Activated gamma-delta T cell treated with anti-CD3 and anti-CD28 coated beads, Interleukin-2, amount 50 U/mL, for 16 hours (primary cell): ENCODE measurements around the gene MACROD2.
"Not testable (repeated sequence)": the region's sequence is repeated elsewhere in the genome, so short reads cannot be mapped to it uniquely, and the experiment has no call there.

Experiments
- DNase-seq: peaks from one replicate; pipeline ENCODE4 v3.0.0-alpha.2; 2020; ENCODE audit warnings: low read depth

The MACROD2 gene

GRCh38 chr20:13995086-13995665 lies at the start of gene MACROD2:
Gene MACROD2, plus strand, starts transcription at chr20:13995516.
- no peak for DNase-seq

- no peak for DNase-seq
These were observed 47.6 kb upstream of the MACROD2 start for GRCh38 chr20:13947719-13948118.

GRCh38 chr20:13953227-13953626 lies 42.1 kb upstream of the MACROD2 start:
- DNase-seq = no peak

- DNase-seq = no peak
These were observed 35.2 kb upstream of the MACROD2 start for GRCh38 chr20:13960119-13960518.

GRCh38 chr20:13960525-13960924 lies 34.8 kb upstream of the MACROD2 start:
- no peak for DNase-seq

- no peak for DNase-seq
These were observed 11.1 kb upstream of the MACROD2 start for GRCh38 chr20:13984211-13984610.

GRCh38 chr20:13990465-13990864 lies 4.9 kb upstream of the MACROD2 start, which contains the start of gene SEL1L2:
Gene SEL1L2, minus strand, starts transcription at chr20:13990614. Its CDS starts 80 bp downstream, at chr20:13990534.
- DNase-seq = no peak

GRCh38 chr20:13991311-13991710 lies 4.0 kb upstream of the MACROD2 start:
- DNase-seq = no peak

GRCh38 chr20:13991955-13992354 lies 3.4 kb upstream of the MACROD2 start:
- not testable (repeated sequence) for DNase-seq

GRCh38 chr20:13995841-13996240 lies 525 bp downstream of the MACROD2 start:
- no peak for DNase-seq

GRCh38 chr20:13996265-13996664 lies 949 bp downstream of the MACROD2 start:
- no peak for DNase-seq

- DNase-seq = no peak
These were observed 5.6 kb downstream of the MACROD2 start for GRCh38 chr20:14000917-14001316.

GRCh38 chr20:14005996-14006395 lies 10.7 kb downstream of the MACROD2 start:
- DNase-seq = no peak

GRCh38 chr20:14009208-14009607 lies 13.9 kb downstream of the MACROD2 start:
- DNase-seq = no peak

GRCh38 chr20:14012671-14013070 lies 17.4 kb downstream of the MACROD2 start:
- no peak for DNase-seq

- DNase-seq = no peak
These were observed 35.7 kb downstream of the MACROD2 start for GRCh38 chr20:14030991-14031390.

GRCh38 chr20:14033310-14033709 lies 38.0 kb downstream of the MACROD2 start:
- DNase-seq = no peak

- no peak for DNase-seq
These were observed 41.3 kb downstream of the MACROD2 start for GRCh38 chr20:14036567-14036966.

GRCh38 chr20:14044712-14045276 lies 49.5 kb downstream of the MACROD2 start:
- DNase-seq = not testable (repeated sequence)

- no peak for DNase-seq
These were observed 51.2 kb downstream of the MACROD2 start for GRCh38 chr20:14046534-14046933.

- no peak for DNase-seq
These were observed 53.8 kb downstream of the MACROD2 start for GRCh38 chr20:14049111-14049510.

GRCh38 chr20:14051454-14051853 lies 56.1 kb downstream of the MACROD2 start:
- DNase-seq = no peak

GRCh38 chr20:14055127-14055742 lies 59.9 kb downstream of the MACROD2 start:
- no peak for DNase-seq

GRCh38 chr20:14062171-14062570 lies 66.9 kb downstream of the MACROD2 start:
- DNase-seq = no peak
